Fibroblast of villous mesenchyme (primary cell): Measurements from ENCODE around the gene ADAMTSL1. TPM values are rescaled to one million over a fixed set of nuclear protein-coding genes. Genes with fewer than 3 reads are reported as not detected.

Source experiments
- DNase-seq: peaks from one replicate; pipeline ENCODE4 v3.0.0-alpha.2; 2010; ENCODE audit warnings: low read depth
- H3K4me3 ChIP-seq: 2 replicates; pipeline ENCODE4 v1.5.1; 2011; ENCODE audit warnings: low read depth, mild to moderate bottlenecking, low read length
- CTCF ChIP-seq: IDR thresholded peaks from 2 replicates; pipeline ENCODE4 v1.5.1; 2012; ENCODE audit warnings: low read depth, mild to moderate bottlenecking, low read length; ENCODE audit not compliant: insufficient read depth
- total RNA-seq: library from RNA; depleted of rRNA; stranded (reverse); fragments of >200 nt; gene quantifications from 2 replicates; pipeline ENCODE4 v1.2.3, GENCODE V29; 2012

ADAMTSL1 gene
- total RNA-seq, 1 donor = 3.0 TPM

- no peak overlapping the region for H3K4me3 ChIP-seq
- DNase-seq = no peak
- no peak for TF ChIP-seq CTCF
Observed at GRCh38 chr9:18721995-18722310, 248.0 kb downstream of the ADAMTSL1 start.

- no peak for TF ChIP-seq CTCF
- H3K4me3 ChIP-seq = no peak overlapping the region
- no peak for DNase-seq
Observed at GRCh38 chr9:18722882-18723281, 248.9 kb downstream of the ADAMTSL1 start.

GRCh38 chr9:18723366-18723765, 249.4 kb downstream of the ADAMTSL1 start:
- no peak overlapping the region for H3K4me3 ChIP-seq
- TF ChIP-seq CTCF = no peak
- no peak for DNase-seq

GRCh38 chr9:18726546-18726945, 252.6 kb downstream of the ADAMTSL1 start:
- DNase-seq = peak; percentile 74
- H3K4me3 ChIP-seq = no peak overlapping the region
- TF ChIP-seq CTCF = no peak

- no peak for DNase-seq
- no peak for TF ChIP-seq CTCF
- H3K4me3 ChIP-seq = no peak overlapping the region
Observed at GRCh38 chr9:18727904-18728303, 254.0 kb downstream of the ADAMTSL1 start.

- no peak for DNase-seq
- TF ChIP-seq CTCF = no peak
- no peak overlapping the region for H3K4me3 ChIP-seq
Observed at GRCh38 chr9:18728642-18729041, 254.7 kb downstream of the ADAMTSL1 start.

GRCh38 chr9:18730241-18730640, 256.3 kb downstream of the ADAMTSL1 start:
- DNase-seq = no peak
- TF ChIP-seq CTCF = no peak
- no peak overlapping the region for H3K4me3 ChIP-seq
